Stimulated activated CD8-positive, alpha-beta memory T cell treated with anti-CD3 and anti-CD28 coated beads, Interleukin-15, amount 100 ng/mL, for 24 hours (primary cell): ENCODE measurements around the gene NFATC2.

Experiments used
- DNase-seq: peaks from one replicate; pipeline ENCODE4 v3.0.0-alpha.2; 2020; ENCODE audit warnings: low read depth

Gene NFATC2

DNA sequence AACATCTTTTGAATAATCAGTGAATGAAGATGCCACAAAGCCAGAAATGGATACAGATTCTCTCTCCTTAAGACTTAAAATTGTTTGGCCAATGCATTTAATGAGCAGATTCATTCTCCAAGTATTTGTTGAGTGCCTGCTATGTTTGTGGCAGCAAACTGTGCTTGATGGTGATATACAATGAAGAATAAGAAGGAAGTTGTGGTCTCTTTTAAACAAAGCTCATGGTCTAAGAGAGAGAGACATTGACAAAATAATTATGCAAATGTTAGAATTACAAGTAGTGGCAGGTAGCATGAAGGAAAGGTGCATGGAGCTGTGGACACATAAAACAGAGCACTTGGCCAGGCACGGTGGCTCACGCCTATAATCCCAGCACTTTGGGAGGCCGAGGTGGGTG is 28.3 kb downstream of the NFATC2 start:
- DNase-seq, result no peak

DNA sequence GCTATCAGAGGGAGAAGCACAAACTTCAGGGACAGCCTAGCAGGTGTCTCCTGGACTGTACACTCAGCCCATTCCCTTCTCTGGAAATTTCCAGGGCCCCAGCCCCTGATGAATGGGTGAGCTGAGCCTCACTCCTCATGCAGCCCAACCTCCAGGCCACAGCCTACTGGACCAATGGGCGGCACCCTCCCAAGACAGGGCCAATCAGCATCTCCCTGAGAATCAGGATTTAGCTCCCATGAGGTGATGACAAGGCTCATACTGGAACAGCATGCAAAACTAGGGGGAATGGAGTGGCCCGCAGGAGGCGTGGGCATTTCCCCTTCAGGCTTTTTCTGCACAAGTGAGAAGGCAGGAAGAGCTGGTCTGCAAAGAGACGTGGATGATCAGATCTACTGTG is 29.0 kb downstream of the NFATC2 start:
- no peak for DNase-seq

DNA sequence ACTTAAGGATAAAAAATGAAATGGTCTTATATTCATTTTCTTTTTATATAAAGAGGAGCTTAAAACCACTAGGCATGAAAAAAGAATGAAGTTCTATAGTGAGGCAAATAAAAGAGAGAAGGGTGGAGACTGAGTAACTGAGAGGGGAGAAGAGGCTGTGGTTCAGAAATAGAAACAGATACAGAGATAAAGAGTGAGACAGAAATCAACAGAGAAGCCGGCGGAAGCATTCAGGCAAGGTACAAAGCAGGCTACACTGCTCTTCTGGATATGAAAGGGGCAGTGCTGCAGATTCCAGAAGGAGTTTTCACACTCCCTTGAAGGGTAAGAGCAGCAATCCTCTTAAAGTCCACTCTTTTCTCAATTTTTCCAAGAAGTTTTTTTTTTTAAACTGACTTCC is 29.9 kb downstream of the NFATC2 start:
- DNase-seq, result no peak

DNA sequence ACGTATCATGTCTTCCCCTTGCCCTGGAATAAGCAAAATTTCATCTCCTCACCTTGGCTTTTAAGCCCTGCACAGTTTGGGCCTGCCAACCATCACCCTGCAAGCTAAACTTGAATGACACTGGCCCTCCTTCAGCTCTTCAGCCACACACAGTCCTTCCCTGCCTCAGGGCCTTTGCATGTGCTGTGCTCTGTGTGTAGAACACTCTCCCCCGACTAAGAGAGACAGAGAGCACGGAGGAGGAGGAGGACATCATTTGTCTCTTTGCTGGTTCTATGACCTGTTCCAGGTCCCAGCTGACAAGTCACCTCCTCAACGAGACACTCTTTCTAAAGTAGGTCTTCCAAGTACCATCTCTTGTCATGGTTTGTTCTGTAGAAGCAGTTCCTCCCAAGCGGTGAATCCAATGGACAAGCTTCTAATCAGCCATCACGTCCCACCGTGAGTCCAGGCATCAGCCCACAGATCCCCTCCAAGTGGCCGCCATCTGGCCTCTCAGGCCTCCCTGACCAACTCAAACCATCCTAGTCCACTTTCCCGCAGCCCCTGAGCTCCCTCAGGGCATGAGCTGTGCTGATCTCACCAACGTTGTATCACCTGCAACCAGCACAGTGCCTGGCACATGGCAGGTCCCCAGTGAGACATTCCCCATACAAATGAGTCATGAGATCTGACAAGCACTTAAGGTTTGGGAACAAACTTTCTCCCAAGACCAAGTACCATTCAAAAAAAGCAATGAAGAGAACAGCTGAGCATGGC is 30.5 kb downstream of the NFATC2 start:
- no peak for DNase-seq

DNA sequence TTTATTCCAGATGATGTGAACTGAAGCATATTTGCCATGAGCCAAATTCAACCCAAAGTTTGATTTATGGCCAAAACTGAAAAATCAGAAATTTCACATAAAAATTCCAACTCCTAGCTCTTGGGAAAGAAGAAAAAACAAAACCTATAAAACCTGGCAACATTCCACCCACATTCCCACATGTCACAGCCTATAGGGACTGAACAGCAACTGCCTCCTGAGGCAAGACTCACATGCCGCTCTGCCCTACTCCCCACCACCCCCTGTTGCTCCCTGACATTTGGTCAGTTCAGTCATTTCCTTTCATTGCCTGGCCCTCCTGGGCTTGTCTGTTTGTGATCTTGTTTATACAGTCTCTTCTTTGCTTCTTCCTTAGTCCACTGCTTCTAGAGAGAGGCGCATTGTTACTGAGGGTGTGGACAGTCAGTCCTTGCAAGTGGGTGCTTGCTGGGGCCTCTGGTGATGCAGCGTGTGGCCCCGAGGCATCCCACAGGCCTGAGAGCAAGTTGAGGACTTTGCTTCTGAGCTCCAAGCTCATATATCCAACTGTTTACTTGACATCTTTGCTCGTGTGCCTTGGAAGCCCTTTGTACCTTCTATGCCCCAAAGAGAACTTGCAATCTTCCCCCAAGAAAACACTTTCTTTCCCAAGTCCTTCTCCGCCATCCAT is 31.4 kb downstream of the NFATC2 start:
- DNase-seq, result no peak

DNA sequence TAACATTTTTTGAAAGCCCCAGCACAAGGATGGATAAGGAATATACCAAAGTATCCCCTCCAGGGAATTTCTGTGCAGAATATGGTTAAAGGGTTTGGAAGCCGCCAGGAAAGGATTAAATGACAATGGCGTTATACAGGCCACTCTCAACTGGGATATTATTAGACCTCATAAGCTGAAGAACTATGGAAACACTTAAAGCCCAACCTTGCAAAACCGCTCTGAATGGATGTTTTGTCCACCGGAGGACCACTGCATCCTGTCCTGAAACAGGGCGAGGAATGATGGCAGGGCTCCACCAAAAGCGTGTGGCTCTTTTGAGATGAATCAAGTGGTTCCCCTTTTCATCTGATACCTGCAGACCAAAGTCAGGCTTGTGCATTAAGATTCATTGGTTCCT is 32.4 kb downstream of the NFATC2 start:
- no peak for DNase-seq

DNA sequence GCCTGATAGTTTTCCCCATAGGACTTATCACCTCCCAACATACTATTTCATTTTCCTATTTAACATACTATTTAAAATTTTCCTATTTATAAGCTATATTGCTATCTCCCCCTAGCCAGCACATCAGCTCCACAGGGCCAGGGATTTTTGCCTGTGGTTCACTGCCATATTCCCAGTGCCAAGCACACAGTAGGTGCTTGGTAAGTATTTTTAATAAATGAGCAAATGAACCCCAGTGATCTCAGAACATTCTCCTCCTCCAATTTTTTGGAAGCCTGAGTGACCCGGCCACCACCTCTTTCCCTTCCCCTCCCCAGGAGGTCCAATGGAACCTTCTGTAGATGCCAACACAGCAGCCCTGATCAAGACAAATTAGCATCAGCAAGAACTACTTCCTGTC is 33.3 kb downstream of the NFATC2 start:
- no peak for DNase-seq

DNA sequence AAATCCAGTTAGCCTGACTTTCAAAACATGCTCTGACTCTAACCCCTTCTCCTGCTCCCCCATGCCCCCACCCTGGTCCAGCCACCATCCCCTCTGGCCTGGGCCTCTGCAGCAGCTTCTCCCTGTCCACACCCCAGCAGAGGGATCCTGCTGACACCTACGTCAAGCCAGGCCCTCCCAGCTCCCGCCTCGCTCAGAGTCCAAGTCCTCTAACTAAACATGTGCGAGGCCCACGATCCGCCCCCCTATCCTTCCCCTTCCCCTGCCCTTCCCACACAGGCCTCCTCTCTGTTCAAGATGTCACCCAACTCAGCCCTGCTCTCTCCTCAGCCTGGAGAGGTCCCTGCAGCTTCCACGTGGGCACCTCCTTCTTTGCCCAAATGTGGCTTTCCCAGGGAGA is 33.7 kb downstream of the NFATC2 start:
- no peak for DNase-seq

DNA sequence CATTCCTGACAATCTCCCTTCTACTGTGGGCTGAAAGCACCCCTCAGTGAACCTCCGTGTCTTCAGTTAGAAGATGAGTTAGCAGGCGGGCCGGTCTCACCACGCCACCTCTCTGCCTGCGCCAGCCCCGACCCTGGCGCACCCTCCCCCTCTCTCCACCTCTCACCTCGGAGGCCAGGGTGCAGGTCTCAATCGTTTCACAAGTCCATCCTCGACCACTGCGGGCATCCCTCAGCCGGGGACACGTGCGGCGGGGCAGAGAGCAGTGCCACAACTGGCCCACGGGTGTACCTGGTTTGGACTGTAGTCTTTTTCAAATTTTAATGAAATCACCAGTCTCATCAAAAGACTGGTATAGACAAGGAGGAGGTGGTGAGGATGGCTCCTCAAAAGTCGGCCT is 34.4 kb downstream of the NFATC2 start:
- no peak for DNase-seq

DNA sequence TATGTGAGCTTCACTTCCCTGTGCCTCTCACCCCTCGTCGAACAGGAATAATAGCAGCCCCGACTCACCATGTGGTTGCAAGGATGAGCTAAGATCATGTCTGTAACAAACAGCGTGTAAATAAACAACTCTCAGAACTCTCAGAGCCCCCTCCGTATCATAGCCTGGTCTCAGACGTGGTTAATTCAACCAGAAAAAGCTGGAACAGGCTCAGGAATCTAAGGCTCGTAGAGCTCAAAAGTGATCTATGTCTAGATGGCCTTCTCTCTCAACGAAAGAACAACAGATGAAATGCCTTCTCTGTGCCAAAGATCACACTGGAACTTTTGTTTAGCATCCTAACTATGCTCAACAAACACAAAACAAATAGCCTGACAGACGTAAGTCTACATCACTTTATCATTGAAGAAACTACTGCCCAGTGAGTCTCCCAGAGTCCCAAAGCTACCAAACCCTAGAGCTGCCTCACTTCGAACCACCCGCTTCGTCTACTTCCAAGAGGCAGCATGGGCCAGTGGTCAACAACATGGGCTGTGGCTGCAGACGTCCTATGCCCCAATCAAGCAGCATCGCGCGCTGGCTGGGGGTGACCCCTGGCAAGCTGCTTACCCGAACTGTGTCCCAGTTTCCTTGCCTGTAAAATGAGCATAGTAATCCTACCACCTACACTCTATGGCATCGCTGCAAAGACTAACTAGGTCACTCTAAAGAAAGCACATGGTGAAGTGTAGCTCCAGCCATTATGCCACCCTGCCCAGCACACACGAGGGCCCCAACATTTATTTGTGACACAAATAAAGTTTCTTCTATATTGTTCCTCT is 35.1 kb downstream of the NFATC2 start:
- no peak for DNase-seq

DNA sequence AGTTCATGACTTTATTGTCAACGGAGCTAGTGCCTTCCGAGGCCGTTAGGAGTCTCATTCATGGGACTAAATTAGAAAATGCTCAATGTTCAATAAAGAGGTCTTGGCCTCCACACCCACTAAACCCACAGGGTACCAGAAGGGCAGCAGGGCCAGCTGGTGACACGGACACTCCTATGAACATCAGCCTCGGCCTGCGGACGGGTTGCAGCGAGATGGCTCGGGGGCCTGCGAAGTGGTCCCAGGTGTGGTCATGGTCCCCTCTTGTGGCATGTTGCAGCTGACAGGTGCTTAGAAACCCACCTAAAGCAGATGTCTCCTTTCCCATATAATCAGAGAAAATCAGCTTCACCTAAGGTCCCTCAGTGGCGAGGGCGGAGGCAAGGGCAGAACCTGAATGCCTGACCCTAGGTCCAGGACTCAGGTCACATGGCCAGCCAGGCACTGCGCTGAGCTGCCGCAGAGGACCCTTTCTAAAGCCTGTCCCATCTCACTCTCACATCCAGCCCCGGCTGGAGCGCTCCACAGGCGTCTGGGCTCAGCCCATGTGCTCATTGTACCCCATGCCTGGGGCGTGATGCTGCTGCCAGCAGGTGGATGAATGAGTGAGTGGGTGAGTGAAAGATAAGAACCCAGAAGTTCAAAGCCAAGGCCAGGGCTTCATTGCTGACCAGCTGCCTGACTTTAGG is 35.8 kb downstream of the NFATC2 start:
- DNase-seq, result no peak

DNA sequence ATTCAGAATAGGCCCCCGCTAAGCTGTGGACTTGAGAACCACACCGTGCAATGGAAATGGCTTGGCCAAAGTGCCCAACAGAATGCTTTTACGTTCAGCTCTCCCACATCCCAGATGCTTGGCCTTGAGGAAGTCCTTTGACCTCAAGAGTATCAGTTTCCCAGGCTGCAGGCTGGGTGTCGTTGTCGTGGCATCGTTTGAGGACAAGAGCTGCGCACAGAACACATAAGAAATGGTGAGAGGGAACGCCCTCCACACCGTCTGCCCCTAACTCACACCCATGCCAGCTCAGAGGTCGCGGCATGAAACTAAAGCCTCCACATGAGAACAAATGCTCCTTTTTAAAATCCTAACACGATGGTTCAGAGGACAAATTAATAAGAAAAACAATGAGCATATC is 37.0 kb downstream of the NFATC2 start:
- no peak for DNase-seq

DNA sequence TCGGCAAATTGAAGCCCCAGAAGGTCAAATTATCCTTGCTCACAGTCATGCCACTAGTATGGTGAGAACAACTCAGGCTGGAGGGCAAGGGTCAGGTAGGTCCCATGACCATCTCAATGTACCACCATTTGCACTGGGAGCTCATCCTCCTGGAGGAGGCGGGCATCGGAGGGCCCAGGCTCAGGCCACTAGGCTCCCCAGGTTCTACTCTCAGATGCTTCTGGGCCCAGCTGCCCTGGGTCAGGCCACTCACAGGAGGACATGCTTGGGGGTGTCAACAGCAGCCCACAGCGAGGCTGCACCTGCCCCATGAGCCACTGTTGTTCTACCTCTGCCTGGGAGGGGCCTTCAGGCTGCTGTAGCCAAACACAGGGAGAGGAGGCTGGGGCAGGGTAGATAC is 39.1 kb downstream of the NFATC2 start:
- no peak for DNase-seq

DNA sequence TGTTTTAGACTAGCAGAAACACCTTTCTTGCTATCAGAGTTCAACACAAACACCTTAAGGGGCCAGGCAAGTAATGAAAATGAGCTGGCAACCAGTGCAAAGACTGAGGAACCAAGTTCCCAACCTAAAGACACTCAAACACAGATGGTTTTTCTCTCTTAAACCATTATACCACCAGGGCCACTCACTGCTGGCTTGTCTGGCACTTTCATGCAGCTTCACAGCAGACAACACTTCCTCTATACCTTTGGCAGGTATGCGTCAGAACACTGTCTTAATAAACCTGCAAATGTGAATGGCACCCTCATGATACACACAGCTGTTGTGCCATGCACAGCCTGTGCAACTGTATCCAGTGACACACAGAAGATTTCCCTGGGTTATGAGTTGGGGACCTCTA is 41.6 kb downstream of the NFATC2 start:
- no peak for DNase-seq

DNA sequence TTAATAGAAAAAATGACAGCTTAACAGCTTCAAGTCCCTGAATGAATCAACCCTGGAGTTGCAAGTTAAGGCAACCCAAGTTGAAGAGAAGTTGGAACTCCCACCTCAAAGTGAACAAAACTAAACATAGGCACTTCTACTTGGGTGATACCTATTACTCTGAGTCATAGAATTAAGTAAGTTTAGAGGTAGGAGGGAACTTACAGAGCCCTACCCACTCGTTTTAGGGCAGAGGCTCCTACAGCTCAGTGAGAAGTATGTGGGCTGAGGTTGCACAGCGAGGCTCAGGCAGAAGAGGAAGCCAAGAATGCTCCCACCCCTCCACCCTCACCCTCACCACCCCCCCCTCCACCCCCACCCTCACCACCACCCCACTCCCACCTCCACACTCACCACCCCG is 42.2 kb downstream of the NFATC2 start:
- no peak for DNase-seq

DNA sequence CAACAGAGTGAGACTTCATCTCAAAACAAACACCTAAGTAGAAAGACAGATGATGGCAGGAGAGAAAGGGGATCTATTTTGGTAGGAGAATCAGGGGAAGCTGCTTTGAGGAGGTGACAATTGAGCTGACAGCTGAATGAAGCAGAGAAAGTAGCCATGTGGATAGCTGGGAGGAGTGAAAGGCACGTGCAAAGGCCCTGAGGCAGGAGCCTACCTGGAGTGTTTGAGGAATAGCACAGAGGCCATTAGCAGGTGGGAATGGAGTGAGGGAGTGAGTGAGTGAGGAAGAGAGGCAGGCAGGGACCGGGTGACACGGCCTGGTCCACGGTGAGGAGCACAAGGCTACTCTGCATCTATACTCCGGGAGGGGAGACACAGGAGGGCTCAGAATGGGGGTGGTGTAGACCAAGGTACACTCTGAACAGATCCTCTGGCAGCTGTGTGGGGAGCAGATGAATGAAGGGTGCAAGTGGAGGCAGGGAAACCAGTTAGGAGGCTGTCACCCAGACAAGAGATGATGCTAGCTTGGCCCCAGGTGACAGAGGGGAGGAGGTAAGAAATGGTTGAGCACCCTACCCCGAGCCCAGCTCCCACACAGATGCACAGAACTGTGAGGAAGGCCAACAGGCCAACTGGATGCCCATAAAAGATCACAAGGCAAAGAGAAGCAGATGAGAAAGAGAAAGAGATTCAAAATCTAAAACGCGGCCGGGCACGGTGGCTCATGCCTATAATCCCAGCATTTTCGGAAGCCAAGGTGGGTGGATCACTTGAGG is 43.6 kb downstream of the NFATC2 start:
- DNase-seq, result no peak

DNA sequence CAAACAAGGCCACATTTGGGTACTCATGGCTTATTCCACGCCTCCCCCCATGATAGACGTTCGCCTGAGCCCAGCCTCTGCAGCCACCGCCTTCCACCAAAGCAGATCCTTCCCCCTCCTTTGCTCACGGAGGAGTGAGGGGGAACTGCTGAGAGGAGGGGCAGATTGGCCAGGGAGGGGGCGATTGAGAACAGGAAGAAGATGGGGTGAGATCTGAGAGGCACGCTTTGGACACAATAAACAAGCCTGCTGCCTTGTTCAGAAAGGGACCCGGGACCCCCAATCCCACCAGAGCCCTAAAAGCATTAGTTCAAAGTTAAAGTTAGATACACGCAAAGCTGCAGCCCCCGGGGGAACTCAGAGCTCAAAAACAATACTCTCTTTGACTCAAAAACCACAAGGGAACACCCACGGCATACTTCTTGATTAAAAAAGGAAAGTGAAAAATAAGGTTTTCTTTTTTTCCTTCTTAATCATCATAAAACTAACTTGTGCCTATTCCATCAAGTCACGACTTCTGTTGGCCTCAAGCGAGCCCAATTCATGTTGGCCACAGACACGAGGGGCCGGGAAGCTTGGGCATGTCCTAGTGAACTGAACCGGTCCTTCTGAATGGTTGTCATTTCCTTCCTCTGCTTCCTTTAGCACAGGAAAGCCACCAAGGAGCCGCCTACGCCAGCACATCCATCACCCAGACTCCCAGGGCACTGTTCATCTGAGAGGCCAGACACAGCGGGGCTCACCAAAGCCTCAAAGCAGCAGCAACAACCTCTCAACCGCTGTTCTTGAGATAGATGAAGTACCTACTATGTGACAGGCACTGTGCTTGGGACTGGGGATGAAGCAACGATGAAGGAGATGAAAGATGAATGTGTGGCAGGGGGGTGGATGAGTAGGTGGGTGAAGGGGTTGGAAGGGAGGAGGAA is 44.7 kb downstream of the NFATC2 start:
- no peak for DNase-seq

DNA sequence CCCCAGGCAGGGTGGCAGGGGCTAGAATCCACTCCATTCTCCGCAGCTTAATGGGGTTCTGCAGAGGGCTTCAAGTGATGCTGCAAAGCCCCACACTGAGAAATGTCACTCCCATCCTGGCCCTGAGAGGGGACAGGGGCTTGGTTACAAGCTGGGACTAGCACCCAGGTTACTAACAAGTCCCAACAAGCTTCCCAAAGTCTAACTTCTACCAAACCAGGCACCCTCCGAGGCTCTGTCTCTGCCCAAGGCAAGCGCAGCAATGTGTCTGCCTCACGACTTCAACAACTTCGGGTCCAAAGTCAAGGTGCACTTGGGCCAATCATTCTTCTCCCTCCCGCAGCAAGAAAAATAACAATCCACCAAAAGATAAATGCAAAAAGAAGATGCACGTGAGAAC is 45.6 kb downstream of the NFATC2 start:
- no peak for DNase-seq

DNA sequence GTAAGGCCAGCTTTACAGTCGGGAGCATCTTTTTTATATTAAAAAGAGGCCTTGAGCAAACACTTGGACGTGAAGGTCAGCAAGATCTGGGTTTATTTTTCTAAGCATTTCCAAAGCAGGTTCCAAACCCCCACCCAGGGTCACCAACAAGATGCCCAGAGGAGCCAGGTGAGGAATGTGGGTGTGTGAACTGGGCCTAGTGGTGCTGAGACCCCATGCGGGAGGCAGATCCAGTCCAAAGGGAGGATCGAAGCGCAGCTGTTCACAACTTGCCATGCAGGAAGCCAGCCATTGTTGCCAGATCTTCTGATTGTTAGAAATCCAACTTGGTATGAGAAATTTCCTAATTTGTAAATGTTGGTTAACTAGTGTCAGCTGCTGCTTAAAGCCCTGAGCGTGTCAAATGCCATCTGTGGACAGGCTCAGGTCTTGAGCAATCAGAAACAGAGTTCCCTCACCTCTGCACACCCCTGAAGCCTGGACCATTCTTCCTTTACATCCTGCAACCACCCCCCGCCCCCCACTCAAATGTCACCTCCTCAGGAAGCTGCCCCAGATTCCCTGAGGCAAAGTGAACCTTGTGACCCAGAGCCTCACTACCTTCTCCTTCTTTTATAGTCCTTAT is 46.5 kb downstream of the NFATC2 start:
- DNase-seq, result no peak

DNA sequence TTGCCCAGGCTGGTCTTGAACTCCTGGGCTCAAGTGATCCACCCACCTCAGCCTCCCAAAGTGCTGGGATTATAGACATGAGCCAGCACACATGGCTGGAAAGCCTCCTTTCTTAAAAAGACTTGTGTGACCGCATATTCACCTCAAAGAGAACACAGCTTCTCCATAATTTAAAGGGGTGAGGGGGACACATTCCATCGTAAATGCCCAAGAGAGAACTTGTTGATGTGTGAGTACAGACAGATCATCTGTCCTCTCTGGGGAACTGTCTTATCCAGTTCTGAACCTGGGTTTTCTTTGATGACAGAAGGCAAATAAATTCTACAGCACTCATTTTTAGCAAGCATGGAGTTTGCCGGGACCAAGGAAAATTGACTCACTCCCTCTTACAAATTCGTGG is 47.2 kb downstream of the NFATC2 start:
- DNase-seq, result no peak
